HG02623 (cell line): Measurements from ENCODE around the gene PQBP1.
A peak's percentile ranks its signal among the peaks of the same experiment; 100 is the strongest.

Source experiments
- ATAC-seq: cut with Tn5 transposase; IDR thresholded peaks from one replicate; pipeline ENCODE4 v1.9.1; 2021; ENCODE audit warnings: moderate library complexity; ENCODE audit not compliant: unreplicated experiment

The PQBP1 gene

DNA sequence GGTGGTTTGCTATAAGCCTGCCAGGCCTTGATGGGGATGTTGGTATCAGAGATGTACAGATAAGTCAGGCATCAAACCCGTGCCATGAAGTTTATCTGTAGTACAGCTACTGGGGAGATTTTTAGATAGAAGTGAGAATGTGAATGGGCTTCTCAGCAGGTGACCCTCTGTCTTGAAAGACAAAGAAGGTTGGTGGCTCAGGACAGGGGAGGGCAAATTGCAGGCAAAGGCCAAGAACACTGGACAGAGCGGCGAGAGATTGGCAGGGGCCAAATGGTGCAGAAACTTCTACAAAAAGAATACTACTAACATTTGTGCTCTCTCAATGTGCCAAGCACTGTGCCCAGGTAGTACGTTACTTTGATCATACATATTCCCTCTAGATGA, 23.0 kb downstream of the PQBP1 start:
- no peak for ATAC-seq

DNA sequence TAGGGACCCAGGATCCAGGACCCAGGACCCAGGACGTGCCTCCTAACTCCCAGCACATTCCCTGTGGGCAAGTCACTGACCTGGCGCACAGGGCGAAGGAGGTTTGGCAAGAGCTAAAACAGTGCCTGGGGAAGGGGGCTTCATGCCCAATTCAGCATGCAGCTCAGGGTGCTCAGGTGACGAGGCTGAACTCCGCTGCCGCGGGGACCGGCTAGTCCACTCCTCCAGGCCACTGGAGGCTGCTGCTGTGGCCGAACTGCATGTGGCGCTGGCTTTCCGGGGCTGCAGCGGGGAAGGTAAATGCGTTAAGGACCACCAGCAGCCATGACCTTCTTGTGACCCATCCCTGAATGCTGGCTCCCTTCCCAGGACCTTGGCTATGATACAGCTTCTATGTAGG, 26.0 kb downstream of the PQBP1 start:
- ATAC-seq = no peak

DNA sequence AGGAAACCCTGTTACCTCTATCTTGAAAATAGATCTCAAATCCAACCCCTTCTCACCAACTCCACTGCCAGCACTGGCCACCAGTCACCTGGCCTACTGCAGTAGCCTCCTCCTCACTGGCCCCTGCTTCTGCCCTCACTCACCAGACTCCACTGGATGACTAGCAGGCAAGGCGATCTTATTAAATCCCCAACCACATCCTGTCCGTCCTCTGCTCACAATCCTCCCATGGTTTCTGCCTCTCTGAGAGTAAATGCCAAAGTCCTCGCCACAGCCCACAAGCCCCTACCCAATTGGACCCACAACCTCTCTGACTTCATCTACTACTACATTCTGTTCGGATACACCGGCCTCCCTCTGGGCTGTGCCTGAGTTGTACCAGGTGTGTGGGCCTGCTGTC, 26.5 kb downstream of the PQBP1 start:
- ATAC-seq = no peak

DNA sequence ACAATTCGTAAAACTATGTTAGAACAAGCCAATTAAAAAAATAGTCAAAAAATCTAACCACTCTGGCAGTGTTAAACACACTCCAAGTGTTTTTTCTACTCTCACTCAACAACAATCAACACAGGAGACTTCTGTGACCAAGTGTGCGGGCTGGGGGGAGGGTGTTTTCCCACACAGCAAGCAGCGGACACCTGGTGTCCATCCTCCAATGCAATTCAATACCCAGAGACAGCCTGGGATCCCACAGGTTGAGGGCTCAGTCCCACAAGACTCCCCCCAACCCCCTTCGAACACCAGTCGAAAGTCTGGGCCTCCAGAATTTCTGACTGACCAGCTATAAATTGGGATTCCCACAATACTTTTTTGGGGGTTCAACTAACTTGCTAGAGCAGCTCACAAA, 29.4 kb downstream of the PQBP1 start:
- ATAC-seq = no peak

DNA sequence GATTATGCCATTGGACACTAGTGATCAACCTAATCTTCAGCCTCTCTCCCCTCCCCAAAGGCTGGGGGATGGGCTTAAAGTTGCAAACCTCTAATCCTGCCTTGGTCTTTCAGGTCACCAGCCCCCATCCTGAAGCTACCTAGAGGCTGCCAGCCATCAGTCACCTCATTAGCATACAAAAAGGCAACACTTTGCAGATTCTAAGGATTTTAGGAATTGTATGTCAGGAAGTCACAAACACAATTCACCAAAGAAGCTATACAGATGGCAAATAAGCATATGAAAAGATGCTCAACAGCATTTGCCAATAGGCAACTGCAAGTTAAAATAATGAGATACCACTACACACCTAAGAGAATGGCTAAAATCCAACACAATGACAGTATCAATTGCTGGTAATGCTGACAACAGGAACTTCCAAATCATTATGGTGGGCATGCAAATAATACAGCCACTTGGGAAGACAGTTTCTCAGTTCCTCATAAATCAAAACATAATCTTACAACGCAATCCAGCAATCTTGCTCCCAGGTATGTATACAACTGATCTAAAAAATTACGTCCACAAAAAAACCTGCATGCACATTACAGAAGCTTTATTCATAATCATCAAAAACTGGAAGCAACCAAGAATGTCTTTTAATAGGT, 30.1 kb downstream of the PQBP1 start:
- ATAC-seq = no peak

DNA sequence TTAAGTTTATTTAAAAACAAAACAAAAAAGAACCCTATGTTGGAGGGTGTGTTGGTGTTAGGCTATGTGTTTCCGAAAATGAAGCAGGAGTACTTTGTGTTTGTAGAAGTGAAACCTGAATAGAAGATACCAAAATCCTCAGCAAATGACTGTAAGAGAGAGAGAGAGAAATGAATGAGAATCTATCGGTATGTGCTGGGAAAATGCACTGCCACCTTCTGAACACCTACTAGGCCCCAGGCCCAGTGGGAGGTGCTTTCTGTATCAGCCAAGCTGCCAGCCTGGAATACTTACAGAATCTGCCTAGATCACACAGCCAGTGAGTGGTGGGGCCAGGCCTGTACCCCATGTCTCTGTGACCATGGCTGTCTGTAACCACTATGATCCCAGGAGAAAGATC, 36.0 kb downstream of the PQBP1 start:
- no peak for ATAC-seq

DNA sequence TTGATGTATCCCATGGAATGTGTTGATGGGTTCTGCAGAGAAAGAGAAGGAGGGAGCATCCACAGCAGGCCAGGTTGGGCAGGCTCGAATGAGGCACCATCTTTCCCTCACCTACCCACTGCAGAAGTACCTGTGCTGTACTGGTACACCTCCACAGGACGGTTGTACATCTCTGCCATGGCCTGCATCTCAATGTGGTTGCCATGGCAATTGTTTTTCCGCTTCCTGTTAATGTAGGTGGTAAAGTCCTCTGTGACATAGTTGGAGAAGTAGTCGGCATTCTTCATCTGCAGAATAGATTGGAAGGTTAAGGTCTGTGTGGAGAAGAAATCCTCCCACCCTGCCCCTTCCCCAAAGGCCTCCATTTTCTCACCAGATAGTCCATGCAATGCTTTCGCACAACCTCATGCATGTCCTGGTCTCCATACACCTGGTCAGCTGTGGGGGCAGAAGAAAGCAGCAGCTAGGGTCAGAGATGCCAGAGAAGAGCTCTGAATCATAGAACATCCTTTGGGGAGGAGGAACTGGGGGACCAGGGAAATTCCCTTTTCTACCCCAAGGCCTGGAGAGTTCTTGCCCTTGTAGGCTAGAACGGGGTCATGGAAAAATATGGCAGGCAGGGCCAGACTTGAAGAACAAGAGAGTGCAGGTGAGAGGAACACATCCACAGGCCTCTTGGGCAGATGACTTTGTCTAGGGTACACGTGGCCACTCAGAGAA, 37.0 kb downstream of the PQBP1 start:
- ATAC-seq = no peak

DNA sequence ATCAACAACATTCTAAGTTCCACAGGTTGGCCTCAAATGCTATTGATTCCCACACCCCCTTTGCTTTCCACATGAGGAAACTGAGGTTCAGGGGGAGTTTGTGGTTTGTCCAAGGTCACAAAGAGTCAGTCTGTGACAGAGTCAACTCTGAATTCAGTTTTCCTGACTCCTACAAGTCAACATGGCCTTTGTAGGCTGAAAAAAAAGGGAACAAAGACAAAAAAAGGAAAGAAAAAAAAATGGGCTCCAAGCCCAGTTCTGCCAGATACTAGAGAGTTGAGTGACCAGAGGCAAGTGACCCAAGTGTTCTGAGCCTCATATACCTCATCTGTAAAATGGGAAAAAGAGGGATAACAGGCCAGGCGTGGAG, 37.6 kb downstream of the PQBP1 start:
- no peak for ATAC-seq

DNA sequence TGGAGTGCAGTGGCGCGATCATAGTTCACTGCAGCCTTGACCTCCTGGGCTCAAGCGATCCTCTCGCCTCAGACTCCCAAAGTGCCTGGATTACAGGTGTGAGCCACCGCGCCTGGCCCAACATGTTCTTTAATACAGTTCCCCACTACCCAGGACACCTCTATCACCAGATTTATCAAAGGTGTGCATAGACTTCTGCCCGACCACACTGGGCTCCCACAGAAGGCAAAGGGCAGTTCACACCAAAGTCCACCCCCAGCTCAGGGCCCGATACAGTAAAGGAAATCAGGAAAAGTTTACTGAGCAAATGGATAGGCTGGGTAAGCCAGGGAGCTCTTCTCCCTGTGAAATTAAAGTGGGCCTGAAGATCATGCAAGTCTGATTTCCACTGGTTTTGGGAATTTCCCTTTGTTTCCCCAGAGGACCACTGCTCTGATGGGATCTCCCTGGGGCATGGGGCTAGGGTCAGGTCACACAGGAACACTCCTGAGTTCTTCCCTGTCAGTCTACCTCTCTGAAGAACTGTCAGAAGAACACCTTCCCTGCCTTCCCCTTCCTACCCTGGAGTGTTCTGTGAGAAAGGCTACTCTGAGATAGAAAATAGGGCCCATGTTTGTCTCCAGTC, 38.8 kb downstream of the PQBP1 start:
- no peak for ATAC-seq

DNA sequence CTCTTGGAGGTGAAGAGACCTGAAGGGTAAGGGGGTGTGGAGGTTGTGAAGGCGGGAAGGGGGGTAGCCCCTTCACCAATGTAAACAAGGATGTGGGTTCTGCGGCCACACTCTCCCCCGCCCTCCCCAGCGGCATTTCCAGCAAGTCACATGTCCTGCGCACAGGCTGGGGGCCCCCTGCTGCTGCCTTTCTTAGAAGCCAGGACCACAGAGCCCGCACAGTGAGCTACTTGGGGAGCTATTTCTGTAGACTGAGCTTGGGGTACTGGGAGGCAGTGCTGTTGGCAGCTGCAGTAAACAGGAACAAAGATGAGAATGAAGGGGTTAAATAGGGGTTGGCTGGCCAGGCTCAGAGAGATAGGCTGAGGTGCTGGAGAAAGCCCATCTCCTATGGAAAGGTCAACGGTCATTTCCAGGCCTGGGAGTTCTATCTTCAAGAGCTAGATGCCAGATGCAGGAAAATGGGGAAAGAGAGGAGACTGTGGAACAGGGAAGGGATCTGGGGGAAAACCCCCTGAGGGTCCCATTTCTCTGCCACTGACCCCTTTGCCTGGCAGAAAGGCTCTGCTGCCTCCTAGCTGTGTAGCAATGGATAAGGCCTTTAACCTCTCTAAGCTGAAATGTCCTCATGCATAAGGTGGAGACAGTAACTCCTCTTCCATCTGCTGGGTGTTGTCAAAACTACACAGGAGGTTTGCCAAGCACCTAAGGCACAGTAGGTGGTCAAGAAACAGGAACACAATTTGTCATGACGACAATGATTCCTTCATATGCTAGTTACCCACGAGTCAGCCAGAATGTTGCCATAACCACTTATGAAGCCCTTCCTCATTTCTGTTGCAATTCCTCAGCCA, 39.6 kb downstream of the PQBP1 start:
- ATAC-seq = peak; percentile 62

DNA sequence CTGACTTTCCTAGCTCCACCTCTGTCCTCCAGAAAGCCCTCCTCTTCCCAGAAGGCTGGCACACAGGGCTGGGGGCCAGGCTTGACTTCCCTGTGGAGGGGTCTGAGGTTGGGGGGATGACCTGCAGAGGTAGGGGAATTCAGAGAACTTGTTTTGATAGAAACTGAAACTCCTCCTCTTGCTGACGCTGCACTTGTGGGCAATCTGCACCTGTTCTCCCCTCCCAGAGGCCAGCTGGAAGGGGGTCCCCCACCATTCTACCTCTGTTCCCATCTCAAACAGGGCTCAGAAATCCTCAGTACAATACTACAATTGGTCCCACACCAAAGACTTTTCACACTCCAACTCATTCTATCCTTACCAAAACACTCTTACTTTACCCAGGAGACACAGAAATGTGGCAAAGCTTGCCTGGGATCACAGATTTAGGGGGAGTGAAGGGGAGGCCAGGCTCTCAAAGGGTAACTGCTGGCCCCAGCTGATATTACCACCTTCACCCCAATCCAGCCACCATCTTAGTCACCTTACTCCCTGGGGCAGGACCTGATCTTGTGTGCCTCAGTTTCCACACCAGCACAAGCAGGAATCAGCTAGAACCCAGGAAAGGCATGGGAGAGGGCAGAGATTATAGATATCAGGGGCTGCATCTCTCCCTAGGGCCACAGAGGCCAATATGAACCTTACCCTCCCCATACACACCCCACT, 41.1 kb downstream of the PQBP1 start:
- ATAC-seq = peak; percentile 52

DNA sequence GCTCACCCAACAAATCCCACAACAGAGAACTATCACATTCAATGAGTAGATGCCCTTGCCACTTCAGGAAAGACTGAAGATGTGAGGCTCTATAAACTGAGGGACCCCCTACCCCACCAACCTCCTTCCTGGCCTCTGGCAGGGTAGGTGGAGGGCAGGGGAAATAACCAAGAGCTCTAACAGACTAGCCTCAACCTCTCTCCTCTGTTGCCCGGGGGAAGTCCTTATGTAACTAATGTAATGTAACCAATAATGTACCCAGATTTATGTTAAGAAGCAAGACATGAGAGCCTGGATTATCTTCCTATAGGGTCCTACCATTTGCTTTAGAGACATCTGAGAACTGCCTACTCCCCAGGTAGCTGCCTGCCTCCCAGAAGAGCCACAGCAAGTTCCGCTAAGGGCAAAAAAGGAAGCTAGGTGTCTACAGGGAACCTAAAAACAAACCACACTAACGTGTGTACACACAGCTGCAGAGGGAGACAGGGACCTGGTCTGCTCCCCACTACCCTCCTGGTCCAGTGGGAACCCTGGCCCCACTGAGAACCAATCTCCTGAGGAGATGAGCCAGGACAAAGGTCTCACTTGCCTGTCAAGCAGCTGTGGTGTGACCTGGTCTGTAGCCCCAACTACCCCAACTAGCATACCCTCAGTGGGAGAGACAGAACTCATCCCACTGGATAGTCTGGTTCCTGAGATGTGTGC, 41.9 kb downstream of the PQBP1 start:
- no peak for ATAC-seq

DNA sequence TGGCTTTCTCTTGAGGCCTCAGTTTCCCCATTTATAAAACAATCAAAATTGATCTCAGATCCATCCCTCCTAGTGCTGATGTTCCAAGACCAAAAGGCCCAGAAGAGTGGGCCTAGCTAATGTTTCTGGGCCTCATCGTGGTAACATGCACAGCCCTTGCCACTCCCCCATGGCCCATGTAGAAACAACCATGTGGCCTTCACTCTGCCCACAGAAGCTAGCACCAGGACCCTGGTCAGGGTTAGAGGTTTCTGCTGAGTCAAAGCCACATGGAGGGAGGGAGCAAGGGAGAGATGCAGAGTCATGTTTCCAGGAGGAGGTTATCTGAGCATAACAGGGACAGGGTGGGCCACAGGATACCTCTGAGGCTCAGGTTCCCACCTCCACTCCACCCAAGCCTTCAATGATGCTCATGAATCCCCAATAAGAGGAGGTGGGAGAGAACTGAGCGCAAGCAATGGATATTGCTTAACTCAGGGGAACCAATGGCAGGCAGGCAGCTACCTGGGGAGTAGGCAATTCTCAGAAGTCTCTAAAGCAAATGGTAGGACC, 42.8 kb downstream of the PQBP1 start:
- ATAC-seq = no peak

DNA sequence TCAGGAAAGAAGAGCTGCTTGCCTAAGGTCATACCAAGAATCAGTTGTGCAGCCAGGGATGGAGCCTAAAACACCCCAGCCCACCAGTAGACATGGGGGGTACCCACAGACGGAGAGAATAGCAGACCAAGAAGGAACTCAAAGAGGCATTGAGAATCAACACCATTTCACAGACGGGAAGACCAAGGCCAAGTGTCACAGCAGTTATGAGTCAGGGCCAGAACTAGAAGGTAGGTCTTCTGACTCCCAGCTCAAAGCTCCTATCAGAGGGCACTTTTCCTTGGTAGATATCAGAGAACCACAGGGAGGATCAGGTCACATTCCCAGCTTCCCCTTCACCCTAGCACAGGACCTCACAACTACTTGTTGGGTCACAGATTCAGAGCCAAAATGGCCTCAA, 45.2 kb downstream of the PQBP1 start:
- no peak for ATAC-seq

DNA sequence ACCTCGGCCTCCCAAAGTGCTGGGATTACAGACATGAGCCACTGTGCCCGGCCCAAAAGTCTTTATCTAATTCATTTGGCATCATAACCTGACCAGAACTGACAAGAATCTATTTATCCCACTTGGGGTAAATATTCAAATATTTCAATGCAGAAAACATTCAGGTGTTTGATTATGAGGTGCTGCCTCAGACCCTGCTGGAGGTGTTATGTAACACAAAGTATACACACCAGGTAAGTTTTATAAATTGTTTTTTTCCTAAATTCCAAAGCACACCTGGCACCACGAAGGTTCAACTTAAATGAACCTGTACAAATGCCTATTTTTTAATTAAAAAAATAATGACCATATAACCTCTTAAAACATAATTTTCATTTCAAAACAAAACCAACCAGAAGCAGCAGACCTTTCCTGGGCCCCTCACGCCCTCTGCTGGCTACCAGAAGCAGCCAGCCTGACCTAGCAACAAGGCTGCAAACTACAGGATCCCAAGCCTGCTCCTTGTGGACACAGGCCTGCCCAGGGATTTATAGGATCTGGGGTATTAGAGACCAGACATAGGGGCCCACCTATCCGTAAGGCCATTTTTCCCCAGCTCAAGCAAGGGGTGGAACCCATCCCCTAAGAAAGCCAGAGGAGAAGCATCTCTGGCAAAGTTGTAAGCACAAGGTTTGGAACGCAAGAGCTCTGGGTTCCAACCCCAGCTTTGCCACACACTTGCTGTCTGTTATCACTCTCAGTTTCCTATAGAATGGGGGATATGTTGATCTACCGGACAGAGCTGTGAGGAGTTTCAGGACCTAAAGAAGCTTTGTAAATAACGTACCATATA, 48.0 kb downstream of the PQBP1 start:
- ATAC-seq = no peak

DNA sequence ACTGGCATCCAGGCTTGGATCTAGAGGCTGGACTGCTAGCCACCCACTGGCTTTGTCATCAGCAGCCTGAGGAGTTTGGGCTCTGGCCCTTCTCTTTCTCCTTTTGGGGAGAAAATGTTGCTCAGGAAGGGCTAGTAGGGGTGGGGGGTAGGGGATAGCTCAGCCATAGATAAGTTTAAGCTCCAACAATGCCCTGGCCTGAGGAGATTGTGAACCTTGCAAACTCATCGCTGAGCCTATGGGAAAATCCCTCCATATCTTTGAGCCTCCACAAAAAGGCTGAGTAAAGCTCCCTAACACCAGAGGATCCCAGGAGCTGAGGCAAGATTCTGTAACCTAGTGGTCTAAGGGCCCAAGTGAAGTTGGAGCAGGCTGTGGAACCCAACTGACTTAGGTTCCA, 50.9 kb downstream of the PQBP1 start:
- ATAC-seq = no peak
